ENCODE results near the gene EIPR1.
"Not testable (repeated sequence)": the region's sequence is repeated elsewhere in the genome, so short reads cannot be mapped to it uniquely, and the experiment has no call there.

The EIPR1 gene

DNA sequence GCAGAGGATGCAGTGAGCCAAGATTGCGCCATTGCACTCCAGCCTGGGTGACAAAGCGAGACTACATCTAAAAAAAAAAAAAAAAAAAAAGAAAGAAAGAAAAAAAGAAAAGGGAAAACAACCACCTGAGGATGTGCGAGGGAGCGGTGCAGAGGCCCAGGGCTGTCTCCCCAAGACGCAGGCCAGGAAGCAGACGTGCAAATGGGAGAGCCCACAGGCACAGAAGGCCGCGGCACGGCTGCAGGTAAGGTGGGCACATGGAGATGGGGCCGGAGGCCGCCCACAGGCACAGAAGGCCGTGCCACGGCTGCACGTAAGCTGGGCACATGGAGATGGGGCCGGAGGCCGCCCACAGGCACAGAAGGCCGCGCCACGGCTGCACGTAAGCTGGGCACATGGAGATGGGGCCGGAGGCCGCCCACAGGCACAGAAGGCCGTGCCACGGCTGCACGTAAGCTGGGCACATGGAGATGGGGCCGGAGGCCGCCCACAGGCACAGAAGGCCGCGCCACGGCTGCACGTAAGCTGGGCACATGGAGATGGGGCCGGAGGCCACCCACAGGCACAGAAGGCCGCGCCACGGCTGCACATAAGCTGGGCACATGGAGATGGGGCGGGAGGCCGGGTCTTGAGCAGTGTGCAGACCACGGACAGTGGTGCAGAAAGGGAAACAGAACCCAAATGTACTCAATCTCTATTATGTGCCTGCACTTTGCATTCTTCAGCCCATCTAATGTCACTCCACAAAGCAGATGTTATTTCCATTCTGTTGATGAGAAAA is 93.6 kb downstream of the EIPR1 start:
- DNase-seq: not testable (repeated sequence)

DNA sequence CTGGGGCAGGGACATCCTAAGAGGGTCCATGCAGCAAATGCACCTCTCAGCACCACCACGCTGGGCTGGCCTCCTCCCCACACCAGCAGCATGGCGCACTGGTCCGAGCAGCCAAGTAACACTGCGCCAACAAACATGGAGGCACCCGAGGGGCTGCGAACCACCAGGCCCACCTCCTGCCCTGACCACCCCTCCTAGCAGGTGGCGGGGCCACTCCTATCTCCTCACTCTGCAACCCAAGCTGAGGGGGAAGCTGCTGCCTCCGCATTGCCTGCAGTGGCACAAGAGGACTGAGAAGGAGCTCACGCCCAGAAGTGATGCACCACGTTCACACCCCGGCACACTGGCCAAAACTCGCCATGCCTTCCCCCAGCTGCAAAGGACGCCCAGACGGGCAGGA is 94.4 kb downstream of the EIPR1 start:
- DNase-seq: no peak

DNA sequence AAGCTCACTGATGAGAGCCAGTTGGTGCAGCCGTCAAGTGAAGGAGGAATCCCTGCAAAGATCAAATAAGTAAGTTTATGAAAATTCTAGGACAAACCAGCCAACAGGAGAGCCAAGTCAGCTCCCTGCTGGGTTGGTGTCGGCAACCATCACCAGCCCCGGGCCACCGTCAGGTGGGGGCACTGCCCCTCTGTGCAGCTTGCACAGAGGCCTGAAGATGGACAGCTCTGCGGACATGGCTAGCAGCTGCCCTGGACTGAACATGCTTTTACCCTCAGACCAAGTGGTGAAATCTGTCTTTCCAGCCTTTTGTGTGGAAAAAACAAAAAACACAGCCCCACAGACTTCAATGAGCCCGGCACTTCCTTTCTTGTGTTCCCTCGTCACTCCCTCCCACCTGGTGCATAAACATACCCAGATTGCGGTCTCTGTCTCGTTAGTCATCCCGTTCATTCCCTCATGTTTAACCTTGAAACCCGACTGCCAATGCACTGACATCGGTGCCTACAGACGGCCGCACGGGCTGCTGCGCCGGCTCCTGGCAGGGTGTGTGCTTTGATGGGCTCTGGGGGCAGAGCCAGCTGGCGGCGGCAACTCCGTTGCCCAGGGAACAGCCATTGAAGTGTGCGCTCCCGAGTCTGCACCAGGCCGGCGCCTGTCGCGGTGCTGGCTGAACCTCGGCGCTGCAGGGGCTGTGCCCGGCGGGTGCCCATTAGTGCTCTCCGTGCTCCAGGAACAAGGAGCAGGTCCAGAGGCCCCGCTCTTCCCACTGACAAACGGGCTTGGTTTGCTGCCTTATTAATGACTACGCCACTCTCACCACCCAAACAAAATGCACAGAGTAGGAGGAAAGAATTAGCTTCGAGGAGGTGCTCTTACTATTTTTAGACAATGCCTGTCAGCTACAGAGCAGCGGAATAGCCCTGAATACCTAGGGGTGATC is 95.3 kb downstream of the EIPR1 start:
- no peak for DNase-seq

DNA sequence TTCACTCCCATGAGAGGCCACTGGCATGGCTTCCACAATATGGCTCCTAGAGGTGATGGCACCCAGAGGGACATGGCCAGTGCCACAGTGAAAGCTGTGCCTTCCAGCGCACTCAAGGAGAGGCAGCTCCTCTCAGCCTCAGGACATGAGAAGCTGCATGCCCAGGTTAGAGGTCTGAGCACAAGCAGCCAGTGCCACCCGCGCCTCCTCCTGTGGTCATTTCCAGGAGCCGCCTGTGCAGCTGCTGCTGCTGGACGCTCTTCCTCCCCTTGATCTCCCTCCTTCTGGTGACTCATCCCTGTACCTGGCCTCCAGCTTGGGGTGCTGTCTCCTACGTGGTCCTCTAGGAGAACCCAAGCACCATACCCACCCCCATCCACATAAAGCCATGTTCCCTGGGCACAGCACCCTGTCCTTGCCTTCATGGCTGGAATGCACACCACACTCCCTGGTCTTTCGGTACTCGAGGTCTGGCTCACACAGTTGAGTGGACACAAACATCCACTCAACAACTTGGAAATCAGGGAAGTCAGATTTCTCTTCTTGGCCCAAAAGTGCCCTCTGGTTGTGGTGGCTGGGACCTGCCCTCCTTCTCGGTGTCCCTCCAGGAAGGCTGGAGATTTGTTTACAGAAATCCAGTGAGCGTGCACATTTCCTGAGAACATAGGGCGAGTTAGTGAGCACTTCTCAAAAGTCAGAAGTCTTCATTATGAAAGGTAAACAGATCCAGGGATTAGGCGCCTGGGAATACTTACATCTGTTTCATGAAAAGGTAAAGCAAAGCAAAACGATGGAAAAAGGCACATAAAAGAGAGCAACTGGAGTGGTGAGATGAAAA is 96.7 kb downstream of the EIPR1 start:
- DNase-seq: no peak

DNA sequence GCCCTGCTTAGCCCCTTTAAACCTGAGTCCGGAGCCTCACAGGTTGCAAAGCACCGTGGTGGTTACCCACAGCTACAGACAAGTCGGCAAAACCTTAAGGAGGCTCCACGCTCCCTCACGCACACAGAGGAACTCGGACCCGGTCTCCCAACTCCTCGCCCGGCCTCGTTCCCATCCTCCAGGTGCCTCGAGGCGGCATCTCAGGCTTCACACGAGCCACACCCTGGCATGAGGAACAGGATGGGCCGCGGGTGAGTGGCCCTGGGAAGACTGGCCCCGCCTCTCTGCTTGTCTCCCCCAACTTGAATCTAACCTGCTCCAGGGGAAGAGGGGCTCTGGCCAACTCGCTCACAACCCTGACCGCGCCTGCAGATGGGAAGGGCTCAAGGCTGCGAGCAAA is 97.4 kb downstream of the EIPR1 start:
- DNase-seq: no peak

DNA sequence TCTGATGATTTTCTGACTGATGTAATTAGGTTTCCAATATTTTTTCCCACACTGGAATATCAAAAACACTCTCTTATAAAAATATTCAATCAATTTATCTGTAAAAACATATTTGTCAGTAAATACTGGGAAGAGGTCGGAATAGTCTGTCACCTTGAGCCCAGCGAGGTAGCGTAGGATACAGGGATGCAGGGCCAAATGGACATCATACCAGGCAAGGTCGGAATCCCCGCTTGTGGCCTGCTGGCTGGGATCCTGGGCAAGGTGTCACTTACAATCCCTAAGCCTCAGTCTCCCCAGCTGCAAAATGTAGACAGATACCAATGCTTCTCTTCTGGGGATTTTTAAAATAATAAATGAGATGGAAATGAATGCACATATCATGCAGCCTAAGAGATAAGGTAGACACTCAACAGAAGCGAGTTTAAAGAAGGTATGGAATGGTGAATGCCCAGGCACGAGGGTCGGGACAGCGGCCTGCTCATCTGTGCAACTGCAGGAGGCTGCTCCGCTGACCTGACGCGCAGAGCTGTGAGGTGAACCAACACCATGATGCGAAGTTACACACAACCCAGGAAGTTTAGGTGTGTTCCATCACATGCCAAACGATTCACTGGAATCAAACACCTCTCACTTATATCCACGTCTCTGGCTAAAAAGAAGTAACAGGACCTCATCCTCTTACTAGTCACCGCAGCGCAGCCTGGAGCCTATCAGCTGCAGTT is 98.2 kb downstream of the EIPR1 start:
- no peak for DNase-seq

DNA sequence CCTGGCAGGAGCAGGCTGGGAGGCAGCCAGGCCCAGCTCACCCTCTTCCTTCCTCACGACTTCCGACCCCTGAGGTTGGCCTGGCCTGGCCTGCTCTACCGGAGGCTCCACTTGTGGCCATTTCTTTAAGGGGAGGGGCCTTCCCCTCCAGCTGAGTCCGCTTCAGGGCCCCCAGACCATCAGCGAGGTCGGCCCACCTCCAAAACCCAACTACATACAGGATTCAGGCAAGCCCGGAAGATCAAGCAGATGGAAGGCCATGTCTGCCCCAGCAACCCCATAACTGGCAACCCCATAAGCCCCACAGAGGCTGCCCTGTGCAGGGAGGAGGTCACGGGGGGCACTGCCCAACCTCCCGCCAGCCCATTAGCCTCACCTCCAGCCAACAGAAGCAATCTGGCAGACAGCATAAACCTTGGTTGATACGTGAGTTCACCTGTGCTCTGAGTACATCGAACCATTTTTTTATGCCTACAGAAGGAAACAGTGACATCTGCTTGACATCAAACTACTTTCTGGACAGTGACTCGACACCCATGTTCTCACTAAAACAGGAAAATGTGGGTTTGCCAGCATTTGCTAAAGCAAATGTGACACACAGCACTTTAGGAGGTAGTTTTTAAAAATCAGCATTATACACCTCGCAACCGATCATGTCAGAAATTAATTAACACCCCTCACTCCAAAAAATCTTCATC is 98.9 kb downstream of the EIPR1 start:
- no peak for DNase-seq

DNA sequence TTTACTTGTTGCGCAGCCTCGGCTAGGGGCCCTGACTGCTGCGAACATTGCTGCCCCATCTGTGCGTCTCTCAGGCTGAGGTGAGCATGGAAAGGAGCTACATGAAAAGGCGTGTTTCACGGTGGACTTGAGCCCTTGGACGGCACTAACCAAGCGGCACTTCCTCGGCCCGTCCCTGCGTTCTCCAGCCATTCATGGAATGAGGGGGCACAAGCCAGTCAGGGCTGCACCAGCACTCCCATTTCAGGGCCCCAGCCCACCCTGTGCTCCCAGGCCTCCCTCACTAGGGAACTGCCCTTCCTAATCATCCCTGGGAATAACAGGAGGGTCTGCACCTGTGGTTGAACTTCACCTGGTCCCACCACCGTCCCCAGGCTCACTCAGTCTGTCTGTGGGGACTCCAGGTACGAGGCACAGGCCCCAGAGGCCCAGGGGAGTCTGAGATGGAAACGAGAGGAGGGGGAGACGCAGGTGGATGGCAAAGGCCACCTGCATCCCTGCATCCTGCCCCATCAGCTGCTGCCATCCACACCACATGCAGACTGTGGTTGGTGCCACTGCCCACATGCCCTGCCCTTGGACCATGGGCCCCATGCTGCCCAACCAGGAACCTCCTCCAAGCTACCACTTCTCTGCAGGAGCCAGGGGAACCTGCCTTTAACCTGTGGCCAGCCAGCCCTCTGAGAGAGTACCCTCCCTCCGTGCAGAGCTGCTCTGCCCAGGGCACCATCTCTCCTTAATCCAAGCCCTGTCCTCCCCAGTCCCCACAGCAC is 99.7 kb downstream of the EIPR1 start:
- DNase-seq: no peak

DNA sequence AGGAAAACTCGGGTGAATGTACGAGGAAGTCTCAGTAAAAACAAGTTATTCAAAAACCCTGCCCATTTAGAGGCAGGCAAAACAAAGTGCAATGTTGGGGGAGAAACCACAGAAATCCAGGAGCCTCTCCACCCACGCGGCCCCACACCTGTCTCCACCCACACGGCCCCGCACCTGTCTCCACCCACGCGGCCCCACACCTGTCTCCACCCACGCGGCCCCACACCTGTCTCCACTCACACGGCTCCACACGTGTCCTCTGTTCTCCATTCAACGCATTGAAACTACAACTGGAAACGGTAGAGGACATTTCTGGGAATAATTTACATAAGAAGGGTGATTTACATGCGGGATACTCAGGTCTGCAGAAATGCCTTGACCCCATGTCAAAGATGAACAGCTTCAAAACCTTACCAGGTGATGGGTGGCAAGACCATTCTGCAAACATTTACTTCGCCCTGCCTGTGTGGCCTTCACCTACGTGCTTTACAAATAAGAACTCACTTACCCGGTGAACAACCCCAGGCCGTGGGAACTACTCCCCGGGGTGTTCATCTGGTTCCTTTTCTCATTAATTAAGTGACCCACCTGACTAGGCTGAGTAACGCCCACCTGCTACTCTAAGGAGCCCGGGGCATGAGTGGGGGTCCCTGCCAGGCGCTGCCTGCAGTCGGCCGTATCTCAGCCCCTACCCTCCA is 100.4 kb downstream of the EIPR1 start:
- no peak for DNase-seq

DNA sequence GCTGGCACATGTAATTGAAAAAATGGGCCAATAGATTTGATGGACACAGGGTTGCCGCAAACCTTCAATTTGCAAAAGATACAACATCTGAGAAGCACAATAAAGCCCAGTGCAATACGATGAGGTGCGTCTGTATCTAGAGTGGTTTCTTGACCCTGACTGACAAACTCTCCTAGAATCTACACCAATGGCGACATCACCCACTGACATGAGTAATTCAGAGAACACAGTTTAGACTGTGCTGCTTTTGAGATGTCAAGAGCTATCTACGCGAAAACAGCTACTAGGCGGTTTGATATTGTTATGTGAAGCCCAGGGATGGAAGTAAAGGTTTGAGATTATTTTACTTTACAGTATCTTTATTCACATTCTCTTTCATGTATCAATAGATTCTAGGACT is 104.9 kb downstream of the EIPR1 start:
- DNase-seq: no peak

DNA sequence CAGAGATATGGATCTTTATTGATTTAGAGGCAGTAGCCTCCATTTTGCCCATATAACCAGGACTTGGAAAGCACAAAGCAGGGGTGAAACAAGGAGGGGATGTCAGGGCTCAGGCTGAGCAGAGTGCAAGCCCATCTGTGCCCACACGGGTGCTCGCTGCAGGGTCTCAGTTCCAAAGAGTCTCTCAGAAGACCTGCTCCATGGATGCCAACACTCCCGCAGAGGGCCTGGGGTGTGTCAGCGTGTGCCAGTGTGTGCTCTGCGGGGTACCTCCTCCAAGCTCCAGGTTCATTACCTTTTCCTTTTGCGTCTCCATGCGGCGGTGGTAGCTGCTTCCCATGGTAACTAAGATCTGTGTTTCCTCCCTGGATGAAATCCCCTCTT is 107.5 kb downstream of the EIPR1 start:
- DNase-seq: no peak

DNA sequence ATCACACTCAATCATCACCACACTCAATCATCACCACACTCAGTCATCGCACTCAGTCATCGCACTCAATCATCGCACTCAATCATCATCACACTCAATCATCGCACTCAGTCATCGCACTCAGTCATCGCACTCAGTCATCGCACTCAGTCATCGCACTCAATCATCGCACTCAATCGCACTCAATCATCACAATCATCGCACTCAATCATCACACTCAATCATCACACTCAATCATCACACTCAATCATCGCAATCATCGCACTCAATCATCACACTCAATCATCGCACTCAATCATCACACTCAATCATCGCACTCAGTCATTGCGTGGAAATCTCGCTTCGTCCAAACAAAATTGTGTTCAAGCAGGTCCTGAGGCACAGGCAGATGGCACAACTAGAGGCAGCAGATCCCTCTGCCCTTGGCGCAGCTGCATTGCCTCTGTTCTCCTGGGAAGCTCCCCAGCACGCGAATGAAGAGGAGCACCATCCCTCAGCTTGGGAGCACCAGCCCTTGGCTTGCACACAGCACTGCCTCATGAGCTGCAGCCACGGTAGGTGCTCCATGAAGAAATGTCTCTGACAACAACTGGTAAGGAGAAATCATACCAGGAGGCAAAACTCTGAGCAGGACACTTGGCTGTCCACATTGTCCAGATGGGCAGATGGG is 108.1 kb downstream of the EIPR1 start:
- DNase-seq: no peak

DNA sequence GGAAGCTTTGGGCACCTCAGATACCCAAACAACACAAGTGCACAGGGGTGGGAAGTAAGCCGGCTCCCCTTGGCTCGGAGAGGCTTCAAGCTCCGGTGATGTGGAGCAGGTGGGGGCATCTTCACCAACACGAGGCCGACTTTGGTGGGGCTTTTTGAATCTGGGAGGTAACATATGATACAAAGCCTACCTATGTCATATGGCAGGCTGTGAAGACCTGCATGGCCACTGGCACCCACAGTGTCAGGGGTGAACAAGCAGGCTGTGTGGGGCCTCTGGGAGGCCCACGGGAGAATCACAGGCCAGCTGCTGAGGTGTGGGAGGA is 109.0 kb downstream of the EIPR1 start:
- no peak for DNase-seq

DNA sequence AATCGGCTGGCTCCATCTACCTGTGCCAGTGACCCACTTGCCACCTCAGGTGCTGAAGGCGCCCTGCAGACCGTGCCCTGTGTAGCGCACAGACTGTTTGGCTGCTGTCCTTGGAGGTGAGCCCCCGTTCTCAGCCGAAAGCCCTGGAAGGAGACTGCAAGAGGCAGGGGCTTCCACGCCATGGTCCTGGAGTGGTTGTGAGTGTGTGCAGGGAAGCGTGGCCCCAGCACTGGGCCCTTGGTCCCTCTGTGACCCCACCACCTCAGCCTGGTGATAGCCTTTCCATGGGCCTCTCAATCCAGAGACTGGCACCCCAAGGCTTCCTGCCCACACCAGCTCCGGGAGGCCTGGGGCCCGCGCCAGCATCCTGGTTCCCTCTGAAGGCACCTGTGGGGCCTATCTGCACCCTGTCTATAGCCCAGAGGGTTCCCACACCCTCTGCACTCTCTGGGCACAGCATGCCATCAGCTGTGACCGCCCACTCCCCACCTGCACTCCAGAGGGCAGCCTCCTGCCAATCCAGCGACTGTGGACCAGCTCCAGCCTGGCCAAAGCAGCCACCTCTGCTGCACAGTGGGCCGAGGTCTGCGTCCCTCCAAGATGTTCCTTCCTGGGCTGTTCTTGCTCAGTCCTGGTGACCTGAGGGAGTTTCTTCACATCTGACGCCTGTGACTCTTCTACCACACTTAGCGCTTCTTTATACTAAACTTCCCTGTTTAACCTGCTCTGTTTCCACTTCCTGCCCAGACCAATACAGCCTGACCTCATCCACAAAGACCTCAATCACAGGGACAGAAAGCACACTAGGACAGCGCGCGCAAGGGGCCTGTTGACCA is 109.5 kb downstream of the EIPR1 start:
- DNase-seq: no peak

DNA sequence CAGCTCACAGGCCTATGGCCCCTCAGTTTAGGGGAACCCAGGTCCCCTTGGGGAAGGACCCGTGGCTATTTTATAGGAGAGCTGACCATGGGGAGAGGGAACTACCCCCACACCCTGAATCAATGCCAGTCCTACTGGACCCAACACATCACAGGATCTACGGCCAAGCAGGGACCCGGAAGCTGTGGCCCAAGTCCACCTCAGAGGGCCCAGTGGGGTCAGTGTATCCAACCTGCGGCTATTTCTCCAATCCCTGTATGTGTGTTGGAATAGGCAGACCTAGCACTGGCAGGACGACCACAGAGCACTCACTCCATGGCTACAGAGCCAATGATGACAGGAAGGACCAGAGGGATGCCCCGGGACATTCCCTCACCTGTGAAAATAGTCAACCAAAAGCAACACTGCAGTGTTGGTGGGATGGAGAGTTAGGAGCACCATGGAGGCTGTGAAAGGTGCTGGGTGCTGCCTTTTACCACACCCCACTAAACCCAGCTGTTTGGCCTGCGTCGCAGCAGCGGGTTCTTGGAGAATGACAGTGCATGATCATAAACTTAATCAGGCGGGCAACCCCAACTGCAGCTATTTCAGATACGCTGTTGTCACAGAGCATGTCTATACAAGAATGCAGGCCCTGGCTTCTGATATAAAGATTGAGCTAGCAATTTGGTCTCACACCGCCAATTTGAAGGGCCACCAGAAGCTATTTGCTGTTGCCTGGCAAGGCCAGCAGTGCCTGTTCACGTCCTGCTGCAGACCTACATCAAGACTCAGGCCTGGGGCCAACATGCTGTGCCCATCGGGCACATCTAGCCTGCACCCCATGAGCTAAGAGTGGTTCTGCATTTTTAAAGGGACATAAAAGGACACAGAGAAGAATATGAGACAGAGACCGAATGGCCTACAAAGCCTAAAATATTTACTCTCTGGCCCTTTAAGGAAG is 110.4 kb downstream of the EIPR1 start:
- DNase-seq: no peak

DNA sequence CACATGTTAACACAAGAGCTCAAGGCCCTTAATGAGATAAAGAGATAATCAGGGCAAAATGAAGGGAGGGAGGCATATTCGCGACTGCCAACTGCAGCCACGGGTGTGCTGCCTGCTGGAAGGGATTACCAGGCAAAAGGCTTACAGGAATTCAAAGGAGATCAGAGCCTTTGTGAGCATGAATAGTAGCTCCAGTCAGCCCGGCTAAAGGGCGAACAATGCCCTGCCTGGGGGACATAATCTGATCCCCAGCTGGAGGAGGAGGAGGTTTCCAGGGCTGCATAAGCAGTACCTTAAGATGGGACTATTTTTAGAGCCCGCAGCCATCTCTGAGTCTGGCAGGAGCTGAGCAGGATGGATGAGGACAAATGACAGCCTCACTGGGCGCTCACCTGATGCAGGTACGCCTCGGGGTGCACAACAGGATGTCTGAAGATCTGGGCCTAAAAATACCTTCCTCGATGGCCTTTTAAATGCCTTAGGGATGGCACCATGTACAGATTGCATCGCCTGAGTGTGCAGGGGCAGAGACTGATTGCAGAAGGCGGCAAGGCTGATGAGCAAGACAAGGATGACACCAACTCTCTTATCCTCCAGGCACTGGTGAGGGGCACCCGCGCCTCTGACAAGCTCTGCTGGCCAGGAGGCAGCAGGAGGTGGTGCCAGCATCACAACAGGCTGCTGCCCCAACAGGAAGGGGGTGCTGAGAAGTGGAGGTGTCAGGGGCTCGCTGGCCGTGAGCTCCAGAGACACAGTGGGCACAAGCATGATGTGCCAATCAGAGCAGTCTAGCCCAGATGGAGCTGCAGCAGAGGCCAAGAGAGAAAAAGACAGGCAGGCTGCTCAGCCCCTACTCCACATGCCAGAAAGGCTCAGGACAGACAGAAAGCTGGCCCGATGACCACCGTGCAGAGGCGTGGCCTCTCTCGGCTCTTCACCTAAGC is 111.4 kb downstream of the EIPR1 start:
- no peak for DNase-seq

DNA sequence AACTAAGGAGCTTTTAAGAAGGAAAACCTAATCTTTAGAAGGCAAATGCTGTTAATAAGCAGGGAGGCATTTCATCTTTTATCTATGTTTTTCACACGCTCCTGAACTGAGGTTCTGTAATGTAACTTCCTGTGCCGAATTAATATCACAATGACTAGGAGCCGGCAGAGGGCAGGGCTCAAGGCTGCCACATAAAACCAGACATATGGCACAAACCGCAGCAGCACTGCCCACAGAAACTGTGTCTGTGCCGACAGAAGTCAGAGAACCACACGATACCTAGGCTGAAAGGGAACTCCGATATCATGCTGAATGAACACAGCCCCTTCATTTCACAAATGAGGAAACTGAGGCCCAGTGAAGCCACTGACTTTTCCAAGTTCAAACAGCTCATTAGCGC is 112.1 kb downstream of the EIPR1 start:
- DNase-seq: no peak
